ENCODE measurements around the gene RAB31.

- TF ChIP-seq, protein P1, sequence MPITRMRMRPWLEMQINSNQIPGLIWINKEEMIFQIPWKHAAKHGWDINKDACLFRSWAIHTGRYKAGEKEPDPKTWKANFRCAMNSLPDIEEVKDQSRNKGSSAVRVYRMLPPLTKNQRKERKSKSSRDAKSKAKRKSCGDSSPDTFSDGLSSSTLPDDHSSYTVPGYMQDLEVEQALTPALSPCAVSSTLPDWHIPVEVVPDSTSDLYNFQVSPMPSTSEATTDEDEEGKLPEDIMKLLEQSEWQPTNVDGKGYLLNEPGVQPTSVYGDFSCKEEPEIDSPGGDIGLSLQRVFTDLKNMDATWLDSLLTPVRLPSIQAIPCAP (CRISPR knock-in tag; IDR thresholded peaks at IDR 0.05): no peak
- no peak for TF ChIP-seq CBFB (CRISPR knock-in tag; IDR thresholded peaks at IDR 0.05; ENCODE audit: low read depth)
- no peak for TF ChIP-seq ZNF423 (CRISPR knock-in tag; IDR thresholded peaks at IDR 0.05)
- TF ChIP-seq, protein P2, sequence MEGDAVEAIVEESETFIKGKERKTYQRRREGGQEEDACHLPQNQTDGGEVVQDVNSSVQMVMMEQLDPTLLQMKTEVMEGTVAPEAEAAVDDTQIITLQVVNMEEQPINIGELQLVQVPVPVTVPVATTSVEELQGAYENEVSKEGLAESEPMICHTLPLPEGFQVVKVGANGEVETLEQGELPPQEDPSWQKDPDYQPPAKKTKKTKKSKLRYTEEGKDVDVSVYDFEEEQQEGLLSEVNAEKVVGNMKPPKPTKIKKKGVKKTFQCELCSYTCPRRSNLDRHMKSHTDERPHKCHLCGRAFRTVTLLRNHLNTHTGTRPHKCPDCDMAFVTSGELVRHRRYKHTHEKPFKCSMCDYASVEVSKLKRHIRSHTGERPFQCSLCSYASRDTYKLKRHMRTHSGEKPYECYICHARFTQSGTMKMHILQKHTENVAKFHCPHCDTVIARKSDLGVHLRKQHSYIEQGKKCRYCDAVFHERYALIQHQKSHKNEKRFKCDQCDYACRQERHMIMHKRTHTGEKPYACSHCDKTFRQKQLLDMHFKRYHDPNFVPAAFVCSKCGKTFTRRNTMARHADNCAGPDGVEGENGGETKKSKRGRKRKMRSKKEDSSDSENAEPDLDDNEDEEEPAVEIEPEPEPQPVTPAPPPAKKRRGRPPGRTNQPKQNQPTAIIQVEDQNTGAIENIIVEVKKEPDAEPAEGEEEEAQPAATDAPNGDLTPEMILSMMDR (IDR thresholded peaks at IDR 0.05): no peak
- no peak for TF ChIP-seq ZBTB21 (CRISPR knock-in tag; IDR thresholded peaks at IDR 0.05; ENCODE audit: borderline replicate concordance)
- TF ChIP-seq SMAD4 (CRISPR knock-in tag; IDR thresholded peaks at IDR 0.05): no peak
- TF ChIP-seq FOXP1 (CRISPR knock-in tag; IDR thresholded peaks at IDR 0.05; ENCODE audit: borderline replicate concordance): no peak
- TF ChIP-seq, protein P3, sequence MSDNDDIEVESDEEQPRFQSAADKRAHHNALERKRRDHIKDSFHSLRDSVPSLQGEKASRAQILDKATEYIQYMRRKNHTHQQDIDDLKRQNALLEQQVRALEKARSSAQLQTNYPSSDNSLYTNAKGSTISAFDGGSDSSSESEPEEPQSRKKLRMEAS (CRISPR knock-in tag; IDR thresholded peaks at IDR 0.05): no peak
- TF ChIP-seq ETV6 (CRISPR knock-in tag; IDR thresholded peaks at IDR 0.05): no peak
- TF ChIP-seq TP53 (CRISPR knock-in tag; IDR thresholded peaks at IDR 0.05): no peak
- TF ChIP-seq SP1 (CRISPR knock-in tag; conservative IDR thresholded peaks at IDR 0.05): no peak
Observed at GRCh38 chr18:9905401-9905922, 197.4 kb downstream of the RAB31 start.

Measured in WTC11 (cell line).